ENCODE results near the gene TRIB2. TPM values are rescaled to one million over a fixed set of nuclear protein-coding genes. Genes with fewer than 3 reads are reported as not detected.

TRIB2 gene
- total and polyA plus RNA-seq, 2 of the 13 experiments (the other 11 are each of a cell fraction or from before 2014, with no cell fraction given) = 1.1 to 2.3 TPM

GRCh38 chr2:12716282-12717190 is at the start of gene TRIB2 (continued):
- TF ChIP-seq SMAD1 (CRISPR knock-in tag; IDR thresholded peaks at IDR 0.05; ENCODE audit: borderline replicate concordance, low read depth) (no peak), FOXA1 (IDR thresholded peaks at IDR 0.05) (no peak), FOXA1 (CRISPR knock-in tag; IDR thresholded peaks at IDR 0.05) (0 out of 2 replicates have a peak, but pooled peaks have one; percentile 46), NFYB (CRISPR knock-in tag; IDR thresholded peaks at IDR 0.05) (peak; percentile 55), ZFP36 (IDR thresholded peaks at IDR 0.05; ENCODE audit: borderline replicate concordance, low read depth, low read length, partially characterized antibody) (peak; percentile 3), UBTF (CRISPR knock-in tag; IDR thresholded peaks at IDR 0.05) (peak; percentile 64; the same call in 1 of the 2 replicates), MAZ (IDR thresholded peaks at IDR 0.05; ENCODE audit: borderline replicate concordance, low read depth, low read length) (peak; percentile 60; the same call in 1 of the 2 replicates), MAZ (CRISPR knock-in tag; IDR thresholded peaks at IDR 0.05; ENCODE audit: low read depth) (peak; percentile 46; the same call in 1 of the 2 replicates), ZNF451 (CRISPR knock-in tag; IDR thresholded peaks at IDR 0.05) (no peak), PAF1 (CRISPR knock-in tag; IDR thresholded peaks at IDR 0.05) (no peak), TCF7L2 (IDR thresholded peaks at IDR 0.05; ENCODE audit: low read depth, low read length) (no peak), THAP9 (CRISPR knock-in tag; IDR thresholded peaks at IDR 0.05; ENCODE audit: borderline replicate concordance) (no peak), REXO4 (CRISPR knock-in tag; IDR thresholded peaks at IDR 0.05; ENCODE audit: borderline replicate concordance) (no peak), SRSF1 (optimal IDR thresholded peaks at IDR 0.05; ENCODE audit: low read depth, low read length) (no peak), RNF2 (conservative IDR thresholded peaks at IDR 0.05; ENCODE audit: low read depth) (peak; percentile 91), NRL (CRISPR knock-in tag; IDR thresholded peaks at IDR 0.05; ENCODE audit: borderline replicate concordance) (no peak), DR1 (CRISPR knock-in tag; IDR thresholded peaks at IDR 0.05) (no peak)
- TF ChIP-seq, protein P1, sequence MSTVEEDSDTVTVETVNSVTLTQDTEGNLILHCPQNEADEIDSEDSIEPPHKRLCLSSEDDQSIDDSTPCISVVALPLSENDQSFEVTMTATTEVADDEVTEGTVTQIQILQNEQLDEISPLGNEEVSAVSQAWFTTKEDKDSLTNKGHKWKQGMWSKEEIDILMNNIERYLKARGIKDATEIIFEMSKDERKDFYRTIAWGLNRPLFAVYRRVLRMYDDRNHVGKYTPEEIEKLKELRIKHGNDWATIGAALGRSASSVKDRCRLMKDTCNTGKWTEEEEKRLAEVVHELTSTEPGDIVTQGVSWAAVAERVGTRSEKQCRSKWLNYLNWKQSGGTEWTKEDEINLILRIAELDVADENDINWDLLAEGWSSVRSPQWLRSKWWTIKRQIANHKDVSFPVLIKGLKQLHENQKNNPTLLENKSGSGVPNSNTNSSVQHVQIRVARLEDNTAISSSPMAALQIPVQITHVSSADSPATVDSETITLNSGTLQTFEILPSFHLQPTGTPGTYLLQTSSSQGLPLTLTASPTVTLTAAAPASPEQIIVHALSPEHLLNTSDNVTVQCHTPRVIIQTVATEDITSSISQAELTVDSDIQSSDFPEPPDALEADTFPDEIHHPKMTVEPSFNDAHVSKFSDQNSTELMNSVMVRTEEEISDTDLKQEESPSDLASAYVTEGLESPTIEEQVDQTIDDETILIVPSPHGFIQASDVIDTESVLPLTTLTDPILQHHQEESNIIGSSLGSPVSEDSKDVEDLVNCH (CRISPR knock-in tag; IDR thresholded peaks at IDR 0.05) = no peak
- TF ChIP-seq, protein P2, sequence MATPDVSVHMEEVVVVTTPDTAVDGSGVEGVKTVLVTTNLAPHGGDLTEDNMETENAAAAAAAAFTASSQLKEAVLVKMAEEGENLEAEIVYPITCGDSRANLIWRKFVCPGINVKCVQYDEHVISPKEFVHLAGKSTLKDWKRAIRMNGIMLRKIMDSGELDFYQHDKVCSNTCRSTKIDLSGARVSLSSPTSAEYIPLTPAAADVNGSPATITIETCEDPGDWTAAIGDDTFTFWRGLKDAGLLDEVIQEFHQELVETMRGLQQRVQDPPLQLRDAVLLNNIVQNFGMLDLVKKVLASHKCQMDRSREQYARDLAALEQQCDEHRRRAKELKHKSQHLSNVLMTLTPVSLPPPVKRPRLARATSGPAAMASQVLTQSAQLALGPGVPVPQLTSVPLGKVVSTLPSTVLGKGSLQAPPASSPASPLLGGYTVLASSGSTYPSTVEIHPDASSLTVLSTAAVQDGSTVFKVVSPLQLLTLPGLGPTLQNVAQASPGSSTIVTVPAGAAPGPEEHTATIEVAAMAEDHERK (CRISPR knock-in tag; IDR thresholded peaks at IDR 0.05; ENCODE audit: low read depth) = no peak
